K562 (cell line): ENCODE data around the gene ERC2. TPM values are rescaled to one million over a fixed set of nuclear protein-coding genes. Genes with fewer than 3 reads are reported as not detected.

Experiments
- ATAC-seq: fragments of 200-7000 bp; cut with Tn5 transposase; 3 replicates; pipeline ENCODE4 v1.9.1; 2020; ENCODE audit warnings: moderate library complexity
- BruUV-seq: library from RNA; stranded (reverse); fragments of 400-500 nt; replicated peaks from 2 replicates; lab custom pipeline; 2021; lab: Mats Ljungman, UMichigan
- CTCF ChIA-PET: fragments of 300-600 bp; formaldehyde crosslinking; extraction: SDS; loops from one replicate; lab custom pipeline; 2021; ENCODE audit warnings: low intra/inter-chr PET ratio; lab: Yijun Ruan, JAX
- POLR2A ChIA-PET: fragments of 300-600, 350-650 bp; sonication (Branson Sonifier 250); formaldehyde crosslinking; extraction: SDS; loops from one replicate; lab custom pipeline; 2021; ENCODE audit warnings: antibody characterized with exemption, inconsistent platforms; lab: Yijun Ruan, JAX
- DNase-seq, 4 experiments: peaks; one replicate each; pipeline versions ENCODE4 v3.0.0 to v3.0.0-alpha.2; 2011 to 2018; ENCODE audit warnings: low spot score in 3 of 4, mixed read lengths in 3 of 4; ENCODE audit errors: extremely low read depth in 1 of 4
- FAIRE-seq: peaks from 2 replicates; lab custom pipeline; 2011; peaks lifted over from hg19 to GRCh38; lab: Jason Lieb, UNC
- H2AFZ ChIP-seq: 2 replicates; pipeline ENCODE4 v1.6.0; 2011; ENCODE audit warnings: low read depth, low read length, control low read depth, inconsistent platforms
- H3K27ac ChIP-seq: fragments of 200-600 bp; 3 replicates; pipeline ENCODE4 v1.8.0; 2011; ENCODE audit warnings: low read depth, mild to moderate bottlenecking, control low read depth, inconsistent platforms, low read length, moderate library complexity, mixed read lengths; ENCODE audit errors: extremely low read depth
- H3K27me3 ChIP-seq, 2 experiments: fragments of 300-600 bp in 1 of 2; 2 replicates in 1 of 2; 3 replicates in 1 of 2; pipeline versions ENCODE4 v1.6.0 to v1.8.0; 2011; ENCODE audit warnings: inconsistent platforms in 2 of 2, low read length in 2 of 2, mild to moderate bottlenecking in 1 of 2, mixed read lengths in 1 of 2, moderate library complexity in 1 of 2; ENCODE audit not compliant: control insufficient read depth in 2 of 2, insufficient read depth in 2 of 2
- H3K36me3 ChIP-seq: fragments of 300-600 bp; 3 replicates; pipeline ENCODE4 v1.8.0; 2011; ENCODE audit warnings: mild to moderate bottlenecking, low read length, inconsistent platforms; ENCODE audit not compliant: control insufficient read depth, insufficient read depth
- H3K4me1 ChIP-seq, 2 experiments: fragments of 200-600 bp in 1 of 2; replicated peaks in 1 of 2; 2 replicates in 1 of 2; 3 replicates in 1 of 2; pipeline versions ENCODE4 v1.5.1 to v1.8.0; 2011; ENCODE audit warnings: inconsistent platforms in 2 of 2, low read length in 2 of 2, mild to moderate bottlenecking in 1 of 2, mixed read lengths in 1 of 2, moderate library complexity in 1 of 2; ENCODE audit not compliant: control insufficient read depth in 2 of 2, insufficient read depth in 2 of 2
- H3K4me2 ChIP-seq: 2 replicates; pipeline ENCODE4 v1.6.1; 2011; ENCODE audit warnings: low read length, control low read depth, inconsistent platforms, mixed read lengths; ENCODE audit not compliant: insufficient read depth
- H3K4me3 ChIP-seq: fragments of 200-600 bp; sonication (generic), shearing (Covaris generic); 2 replicates; pipeline ENCODE4 v1.5.1; 2016; ENCODE audit warnings: control low read depth, inconsistent platforms
- H3K79me2 ChIP-seq: fragments of 200-600 bp; 3 replicates; pipeline ENCODE4 v1.8.0; 2011; ENCODE audit warnings: low read length, inconsistent platforms; ENCODE audit not compliant: control insufficient read depth, insufficient read depth
- H3K9ac ChIP-seq, 2 experiments: 2 replicates each; pipeline versions ENCODE4 v1.6.0 to v1.6.1; 2011; ENCODE audit warnings: low read depth in 2 of 2, low read length in 2 of 2, control low read depth in 1 of 2, inconsistent platforms in 1 of 2, mild to moderate bottlenecking in 1 of 2, mixed read lengths in 1 of 2; ENCODE audit not compliant: insufficient read depth in 1 of 2
- H3K9me1 ChIP-seq: one replicate; pipeline ENCODE4 v1.6.0; 2011; ENCODE audit warnings: inconsistent platforms, mild to moderate bottlenecking, low read length, moderate library complexity; ENCODE audit not compliant: control insufficient read depth, insufficient read depth
- H3K9me3 ChIP-seq: replicated peaks from 2 replicates; pipeline ENCODE4 v1.5.1; 2011; ENCODE audit warnings: low read depth, low read length, inconsistent platforms; ENCODE audit not compliant: control insufficient read depth, insufficient read depth
- H4K20me1 ChIP-seq: replicated peaks from 2 replicates; pipeline ENCODE4 v1.6.1; 2011; ENCODE audit warnings: low read length, inconsistent platforms, mixed read lengths; ENCODE audit not compliant: control insufficient read depth, insufficient read depth
- CEBPB ChIP-seq: fragments of 450-650 bp; IDR thresholded peaks from 2 replicates; pipeline ENCODE4 v1.6.1; 2016; ENCODE audit warnings: missing genetic modification characterization, missing compliant biosample characterization
- MAX ChIP-seq: sonication (generic); formaldehyde crosslinking; IDR thresholded peaks from 2 replicates; pipeline ENCODE4 v1.9.0; 2022; ENCODE audit warnings: mild to moderate bottlenecking, missing genetic modification reagents
- USF2 ChIP-seq: sonication (generic); formaldehyde crosslinking; IDR thresholded peaks from 2 replicates; pipeline ENCODE4 v1.5.0; 2020; ENCODE audit warnings: missing genetic modification reagents
- YY1 ChIP-seq, 3 experiments: IDR thresholded peaks; 2 replicates each; pipeline ENCODE4 v1.6.1; 2011; ENCODE audit warnings: low read length in 2 of 3, mild to moderate bottlenecking in 2 of 3, moderate library complexity in 2 of 3, borderline replicate concordance in 1 of 3, control low read depth in 1 of 3, low read depth in 1 of 3; ENCODE audit not compliant: insufficient read depth in 3 of 3, insufficient replicate concordance in 2 of 3, control insufficient read depth in 1 of 3, insufficient read length in 1 of 3; ENCODE audit errors: extremely low read depth in 1 of 3
- ZFP1 ChIP-seq: fragments of 450-650 bp; formaldehyde crosslinking; IDR thresholded peaks from 2 replicates; pipeline ENCODE4 v1.4.0; 2020; ENCODE audit warnings: mild to moderate bottlenecking, mixed read lengths
- ZFP30 ChIP-seq: fragments of 250-450 bp; sonication (Bioruptor Pico); IDR thresholded peaks from 2 replicates; pipeline ENCODE4 v1.8.0; 2022; ENCODE audit warnings: moderate library complexity, mild to moderate bottlenecking, inconsistent platforms, borderline replicate concordance
- ZFPM2 ChIP-seq: fragments of 250-450 bp; sonication (Bioruptor Pico); IDR thresholded peaks from 2 replicates; pipeline ENCODE4 v1.5.1; 2022; ENCODE audit warnings: mild to moderate bottlenecking
- ZNF280B ChIP-seq: fragments of 250-450 bp; sonication (Bioruptor Pico); IDR thresholded peaks from 2 replicates; pipeline ENCODE4 v1.5.1; 2021; ENCODE audit warnings: mild to moderate bottlenecking
- ZNF444 ChIP-seq: fragments of 250-450 bp; sonication (Bioruptor Pico); IDR thresholded peaks from 2 replicates; pipeline ENCODE4 v1.4.0; 2020; ENCODE audit warnings: mild to moderate bottlenecking, moderate library complexity
- ZSCAN32 ChIP-seq: fragments of 450-650 bp; formaldehyde crosslinking; IDR thresholded peaks from 2 replicates; pipeline ENCODE4 v1.4.0; 2020; ENCODE audit warnings: mild to moderate bottlenecking, moderate library complexity
- in situ Hi-C: fragments of 300-500 bp; cut with MboI; formaldehyde crosslinking; loops from 4 replicates; pipeline ENCODE4 v1.15.0; 2018; ENCODE audit warnings: inconsistent platforms, mixed read lengths
- intact Hi-C: fragments of 100-400 bp; cut with micrococcal nuclease; formaldehyde crosslinking; loops from 2 replicates; pipeline ENCODE4 v1.14.2; 2022
- polyA plus RNA-seq, 8 experiments: library from polyadenylated mRNA; depleted of rRNA in 4 of 8; stranded (reverse) in 5 of 8; unstranded in 3 of 8; fragments of >200 nt; fragmentation: Nextera tagmentation in 2 of 8; fragmentation: Illumina TruSeq in 1 of 8; extraction: Ambion mirVana in 2 of 8; extraction: Trizol in 1 of 8; gene quantifications; 2 replicates each; pipeline versions ENCODE4 v1.2.1 to v1.2.3, GENCODE V29; 2011 to 2014; ENCODE audit warnings: inconsistent platforms in 1 of 8, missing spikeins in 1 of 8
- total RNA-seq, 7 experiments: library from RNA; depleted of rRNA in 6 of 7; stranded (reverse); fragments of >200 nt in 6 of 7; fragmentation: Illumina TruSeq in 2 of 7; extraction: Trizol in 2 of 7; gene quantifications; 2 replicates each; pipeline versions ENCODE4 v1.2.1 to v1.2.3, GENCODE V29; 2011 to 2021; ENCODE audit warnings: low replicate concordance in 1 of 7
- TF ChIP-seq, protein P1 (sequence below): sonication (generic); formaldehyde crosslinking; IDR thresholded peaks from 2 replicates; pipeline ENCODE4 v1.8.0; 2022; ENCODE audit warnings: mild to moderate bottlenecking, low read depth, missing genetic modification reagents

The ERC2 gene
- total and polyA plus RNA-seq, 9 of the 15 experiments (the other 6 are each of a cell fraction or from before 2014, with no cell fraction given), result 0.04 to 0.18 (median 0.07) TPM; not detected in 2

DNA sequence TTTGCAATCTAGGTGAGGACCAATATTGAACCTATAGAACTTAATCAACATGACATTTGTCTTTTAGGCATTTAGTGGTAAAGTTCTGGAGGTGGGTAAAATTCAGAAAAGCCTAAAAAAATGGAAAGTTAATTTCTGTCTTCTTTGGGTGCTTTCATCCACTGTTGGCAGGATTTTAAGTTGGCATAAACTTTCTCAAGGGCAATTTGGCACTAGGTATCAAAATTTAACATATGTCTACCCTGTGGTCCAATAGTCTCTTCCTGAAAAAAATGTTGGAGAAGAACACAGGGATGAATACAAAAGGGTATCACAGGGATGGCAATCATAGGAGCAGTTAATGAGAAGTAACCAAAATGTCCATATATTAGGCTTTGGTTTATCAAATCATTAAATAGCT, 754.2 kb downstream of the ERC2 start:
- intact Hi-C loops, result no loop called here
- FAIRE-seq, result no peak
- in situ Hi-C loops, result no loop called here

More for the DNA sequence above, 754.2 kb downstream of the ERC2 start:
- no peak overlapping the region for H3K27ac ChIP-seq
- BruUV-seq, result no TSS peak
- no peaks in the 10 kb centered on the region for H3K9me1 ChIP-seq
- H3K79me2 ChIP-seq, result no peaks in the 10 kb centered on the region
- no peak for DNase-seq
- no peak overlapping the region for H3K4me2 ChIP-seq
- no peaks in the 10 kb centered on the region for H3K9me3 ChIP-seq
- no peaks in the 10 kb centered on the region for H3K4me1 ChIP-seq
- TF ChIP-seq ZNF444, result no peak
- TF ChIP-seq MAX, result no peak
- no peak for TF ChIP-seq ZFP30 (CRISPR knock-in tag)
- TF ChIP-seq ZNF280B, result no peak
- no peak for TF ChIP-seq YY1 (IDR thresholded peaks at IDR 0.05; ENCODE audit: borderline replicate concordance in 1 of 3, control insufficient read depth in 1 of 3, extremely low read depth in 1 of 3, insufficient read depth in 3 of 3, insufficient read length in 1 of 3, insufficient replicate concordance in 2 of 3, low read depth in 1 of 3, low read length in 2 of 3)
- TF ChIP-seq ZSCAN32 (CRISPR knock-in tag), result no peak
- TF ChIP-seq, protein P1, sequence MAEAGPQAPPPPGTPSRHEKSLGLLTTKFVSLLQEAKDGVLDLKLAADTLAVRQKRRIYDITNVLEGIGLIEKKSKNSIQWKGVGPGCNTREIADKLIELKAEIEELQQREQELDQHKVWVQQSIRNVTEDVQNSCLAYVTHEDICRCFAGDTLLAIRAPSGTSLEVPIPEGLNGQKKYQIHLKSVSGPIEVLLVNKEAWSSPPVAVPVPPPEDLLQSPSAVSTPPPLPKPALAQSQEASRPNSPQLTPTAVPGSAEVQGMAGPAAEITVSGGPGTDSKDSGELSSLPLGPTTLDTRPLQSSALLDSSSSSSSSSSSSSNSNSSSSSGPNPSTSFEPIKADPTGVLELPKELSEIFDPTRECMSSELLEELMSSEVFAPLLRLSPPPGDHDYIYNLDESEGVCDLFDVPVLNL (CRISPR knock-in tag), result no peak
- TF ChIP-seq ZFP1 (CRISPR knock-in tag), result no peak
- no peak for TF ChIP-seq ZFPM2 (CRISPR knock-in tag)
- TF ChIP-seq CEBPB (tag), result no peak
- no peak for TF ChIP-seq USF2 (CRISPR knock-in tag)
- H2AFZ ChIP-seq, result no peak overlapping the region
- H3K36me3 ChIP-seq, result no peaks in the 10 kb centered on the region
- H3K9ac ChIP-seq, result no peak overlapping the region
- no peak for ATAC-seq
- ChIA-PET POLR2A (interaction anchor here (0.5 kb wide), 1 partner anchor 274 kb away, joined by 3 read pairs; no protein-coding TSS in a partner anchor), CTCF (no interaction called here)
- H3K4me3 ChIP-seq, result no peak overlapping the region
- H4K20me1 ChIP-seq, result no peaks in the 10 kb centered on the region
- no peaks in the 10 kb centered on the region for H3K27me3 ChIP-seq
